Loucy (cell line): ENCODE measurements around the gene MPPED2.

Source experiments
- H2AFZ ChIP-seq: fragments of 200-600 bp; sonication (generic); 2 replicates; pipeline ENCODE4 v1.6.0; 2016; ENCODE audit warnings: antibody characterized with exemption, mild to moderate bottlenecking, low read length, moderate library complexity
- H3F3A ChIP-seq: fragments of 200-600 bp; 2 replicates; pipeline ENCODE4 v1.6.0; 2016; ENCODE audit warnings: antibody characterized with exemption, low read depth, mild to moderate bottlenecking
- H3K27me3 ChIP-seq: fragments of 200-600 bp; sonication (generic); 2 replicates; pipeline ENCODE4 v1.6.1; 2014; ENCODE audit warnings: low read length, mild to moderate bottlenecking; ENCODE audit not compliant: insufficient read depth, poor library complexity, severe bottlenecking
- H3K36me3 ChIP-seq: fragments of 200-600 bp; sonication (generic); 2 replicates; pipeline ENCODE4 v1.6.1; 2016; ENCODE audit warnings: low read length; ENCODE audit not compliant: insufficient read depth
- H3K4me1 ChIP-seq: fragments of 200-600 bp; sonication (generic); 2 replicates; pipeline ENCODE4 v1.5.1; 2014; ENCODE audit warnings: low read length, mild to moderate bottlenecking; ENCODE audit not compliant: insufficient read depth, poor library complexity, severe bottlenecking
- H3K4me2 ChIP-seq: fragments of 200-600 bp; sonication (generic); 2 replicates; pipeline ENCODE4 v1.6.0; 2014; ENCODE audit warnings: antibody characterized with exemption, low read length, low read depth, mild to moderate bottlenecking; ENCODE audit not compliant: poor library complexity, severe bottlenecking
- H3K4me3 ChIP-seq: fragments of 200-600 bp; sonication (generic); 2 replicates; pipeline ENCODE4 v1.5.1; 2014; ENCODE audit warnings: low read length, mild to moderate bottlenecking, mixed read lengths; ENCODE audit not compliant: poor library complexity, severe bottlenecking
- H3K79me2 ChIP-seq: fragments of 200-600 bp; sonication (generic); 2 replicates; pipeline ENCODE4 v1.6.1; 2014; ENCODE audit warnings: low read length; ENCODE audit not compliant: insufficient read depth
- H3K9ac ChIP-seq: fragments of 200-600 bp; sonication (generic); 2 replicates; pipeline ENCODE4 v1.6.0; 2014; ENCODE audit warnings: mild to moderate bottlenecking, low read depth, low read length, moderate library complexity; ENCODE audit not compliant: poor library complexity, severe bottlenecking
- H3K9me2 ChIP-seq: fragments of 200-600 bp; sonication (generic); replicated peaks from 2 replicates; pipeline ENCODE4 v1.6.1; 2016; ENCODE audit warnings: low read depth, low read length, mixed read lengths
- H3K9me3 ChIP-seq: fragments of 200-600 bp; sonication (generic); 2 replicates; pipeline ENCODE4 v1.6.1; 2014; ENCODE audit warnings: mild to moderate bottlenecking, antibody characterized with exemption, low read length, low read depth; ENCODE audit not compliant: insufficient read depth
- H4K20me1 ChIP-seq: fragments of 200-600 bp; sonication (generic); 2 replicates; pipeline ENCODE4 v1.6.0; 2014; ENCODE audit warnings: antibody characterized with exemption, low read length, mild to moderate bottlenecking; ENCODE audit not compliant: insufficient read depth, poor library complexity, severe bottlenecking
- CTCF ChIP-seq: fragments of 200-600 bp; sonication (generic); conservative IDR thresholded peaks from 2 replicates; pipeline ENCODE4 v1.5.1; 2014; ENCODE audit warnings: mild to moderate bottlenecking, antibody characterized with exemption, low read length
- EZH2phosphoT487 ChIP-seq: fragments of 200-600 bp; IDR thresholded peaks from 2 replicates; pipeline ENCODE4 v1.6.1; 2018; ENCODE audit warnings: antibody characterized with exemption, mild to moderate bottlenecking, moderate library complexity, borderline replicate concordance

MPPED2 gene

GRCh38 chr11:30501744-30502143 lies 84.4 kb downstream of the MPPED2 start:
- H3F3A ChIP-seq, result no peaks in the 10 kb centered on the region
- no peaks in the 10 kb centered on the region for H4K20me1 ChIP-seq
- H3K4me3 ChIP-seq, result no peak overlapping the region
- no peak overlapping the region for H3K9ac ChIP-seq
- no peaks in the 10 kb centered on the region for H3K79me2 ChIP-seq
- no peak overlapping the region for H2AFZ ChIP-seq
- no peaks in the 10 kb centered on the region for H3K9me2 ChIP-seq
- no peaks in the 10 kb centered on the region for H3K4me1 ChIP-seq
- no peak for TF ChIP-seq CTCF
- no peak for TF ChIP-seq EZH2phosphoT487
- H3K4me2 ChIP-seq, result no peak overlapping the region
- no peaks in the 10 kb centered on the region for H3K36me3 ChIP-seq
- H3K9me3 ChIP-seq, result no peaks in the 10 kb centered on the region
- no peaks in the 10 kb centered on the region for H3K27me3 ChIP-seq

DNA sequence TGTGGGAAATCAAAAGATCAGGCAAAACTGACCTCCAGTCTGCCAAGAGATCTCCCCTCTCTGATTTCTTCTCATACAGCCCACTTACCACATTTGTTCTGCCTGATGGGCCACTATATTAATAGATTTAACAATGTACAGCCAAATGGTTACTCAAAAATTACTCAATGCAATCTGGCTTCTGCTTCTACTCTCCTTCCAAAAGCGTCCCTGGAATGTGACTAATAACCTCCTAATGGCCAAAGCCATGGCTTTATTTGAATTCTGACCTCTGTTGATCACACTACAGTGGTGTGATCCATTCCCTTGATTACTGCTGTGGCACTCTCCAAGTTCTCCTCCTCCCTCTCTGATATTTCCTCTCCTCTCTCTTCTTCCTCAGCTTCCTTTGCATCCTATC lies 86.2 kb downstream of the MPPED2 start:
- Histone ChIP-seq H3K9ac (no peak overlapping the region), H4K20me1 (no peaks in the 10 kb centered on the region), H3K9me3 (no peaks in the 10 kb centered on the region), H3K9me2 (no peaks in the 10 kb centered on the region), H3K4me1 (no peaks in the 10 kb centered on the region), H3K36me3 (no peaks in the 10 kb centered on the region), H2AFZ (no peak overlapping the region), H3F3A (no peaks in the 10 kb centered on the region), H3K4me2 (no peak overlapping the region), H3K79me2 (no peaks in the 10 kb centered on the region), H3K4me3 (no peak overlapping the region), H3K27me3 (no peaks in the 10 kb centered on the region)
- TF ChIP-seq EZH2phosphoT487, result no peak
- no peak for TF ChIP-seq CTCF

GRCh38 chr11:30497600-30497999 lies 88.6 kb downstream of the MPPED2 start:
- Histone ChIP-seq H2AFZ (no peak overlapping the region), H3K9me2 (no peaks in the 10 kb centered on the region), H3K9me3 (no peaks in the 10 kb centered on the region), H3K27me3 (no peaks in the 10 kb centered on the region), H3F3A (no peaks in the 10 kb centered on the region), H3K4me3 (no peak overlapping the region), H3K4me2 (no peak overlapping the region), H3K9ac (no peak overlapping the region), H3K79me2 (no peaks in the 10 kb centered on the region), H3K4me1 (no peaks in the 10 kb centered on the region), H4K20me1 (no peaks in the 10 kb centered on the region), H3K36me3 (no peaks in the 10 kb centered on the region)
- TF ChIP-seq CTCF (no peak), EZH2phosphoT487 (no peak)
